HUES48 (cell line): ENCODE results near the gene MIGA1.
A peak's percentile ranks its signal among the peaks of the same experiment; 100 is the strongest.
"Not testable (repeated sequence)": the region's sequence is repeated elsewhere in the genome, so short reads cannot be mapped to it uniquely, and the experiment has no call there.

Experiments used
- H3K27ac ChIP-seq: one replicate; pipeline ENCODE4 v1.7.0; 2013; ENCODE audit warnings: low read depth, low read length, inconsistent platforms
- H3K27me3 ChIP-seq: 2 replicates; pipeline ENCODE4 v1.6.1; 2013; ENCODE audit warnings: mild to moderate bottlenecking, low read length; ENCODE audit not compliant: control insufficient read depth, insufficient read depth
- H3K36me3 ChIP-seq: 2 replicates; pipeline ENCODE4 v1.6.1; 2013; ENCODE audit warnings: low read length; ENCODE audit not compliant: control insufficient read depth, insufficient read depth
- H3K4me1 ChIP-seq: 2 replicates; pipeline ENCODE4 v1.6.1; 2013; ENCODE audit warnings: mild to moderate bottlenecking, low read length; ENCODE audit not compliant: control insufficient read depth, insufficient read depth
- H3K4me3 ChIP-seq: 2 replicates; pipeline ENCODE4 v1.5.1; 2013; ENCODE audit warnings: mild to moderate bottlenecking, low read depth, low read length
- H3K9ac ChIP-seq: 2 replicates; pipeline ENCODE4 v1.6.1; 2013; ENCODE audit warnings: mild to moderate bottlenecking, low read depth, low read length, moderate library complexity
- H3K9me3 ChIP-seq: 2 replicates; pipeline ENCODE4 v1.6.1; 2013; ENCODE audit warnings: low read length; ENCODE audit not compliant: control insufficient read depth, insufficient read depth

Gene MIGA1

GRCh38 chr1:77759071-77760028 is 20.1 kb upstream of the MIGA1 start, which contains the start of gene USP33:
TSS of gene USP33 (minus strand) at chr1:77759852. CDS start at chr1:77741697, 18,155 bp downstream.
- Histone ChIP-seq H3K9ac (peak within 1 kb of the TSS; percentile 82), H3K36me3 (no peaks in the 10 kb centered on the region), H3K4me3 (peak within 1 kb of the TSS; percentile 95), H3K27ac (peak within 1 kb of the TSS; percentile 97), H3K9me3 (no peaks in the 10 kb centered on the region), H3K4me1 (peaks cover 12% of the 10 kb centered on the region; the same call in 1 of the 2 replicates), H3K27me3 (no peaks in the 10 kb centered on the region)

- H3K27ac ChIP-seq = no peak overlapping the region
- no peaks in the 10 kb centered on the region for H3K27me3 ChIP-seq
- H3K9me3 ChIP-seq = no peaks in the 10 kb centered on the region
- H3K4me1 ChIP-seq = 0 out of 2 replicates have a peak, but pooled peaks cover 6% of the 10 kb centered on the region
- no peaks in the 10 kb centered on the region for H3K36me3 ChIP-seq
- H3K4me3 ChIP-seq = no peak overlapping the region
- H3K9ac ChIP-seq = no peak overlapping the region
These were observed 17.4 kb upstream of the MIGA1 start for GRCh38 chr1:77762072-77762476.

- H3K9me3 ChIP-seq = no peaks in the 10 kb centered on the region
- H3K27me3 ChIP-seq = no peaks in the 10 kb centered on the region
- no peak overlapping the region for H3K27ac ChIP-seq
- H3K9ac ChIP-seq = no peak overlapping the region
- H3K36me3 ChIP-seq = no peaks in the 10 kb centered on the region
- no peaks in the 10 kb centered on the region for H3K4me1 ChIP-seq
- H3K4me3 ChIP-seq = no peak overlapping the region
These were observed 11.4 kb upstream of the MIGA1 start for GRCh38 chr1:77768006-77768405.

GRCh38 chr1:77776007-77776700 is 3.3 kb upstream of the MIGA1 start:
- H3K9me3 ChIP-seq = no peaks in the 10 kb centered on the region
- no peak overlapping the region for H3K9ac ChIP-seq
- no peak overlapping the region for H3K4me3 ChIP-seq
- no peak overlapping the region for H3K27ac ChIP-seq
- no peaks in the 10 kb centered on the region for H3K4me1 ChIP-seq
- H3K36me3 ChIP-seq = no peaks in the 10 kb centered on the region
- no peaks in the 10 kb centered on the region for H3K27me3 ChIP-seq

GRCh38 chr1:77781683-77782082 is 2.2 kb downstream of the MIGA1 start:
- Histone ChIP-seq H3K4me1 (no peaks in the 10 kb centered on the region), H3K36me3 (peaks cover 22% of the 10 kb centered on the region), H3K9me3 (peaks cover 8% of the 10 kb centered on the region; the same call in 1 of the 2 replicates), H3K27me3 (no peaks in the 10 kb centered on the region), H3K27ac (no peak overlapping the region), H3K4me3 (no peak overlapping the region), H3K9ac (no peak overlapping the region)

GRCh38 chr1:77783141-77783540 is 3.7 kb downstream of the MIGA1 start:
- Histone ChIP-seq H3K9me3 (peaks cover 8% of the 10 kb centered on the region), H3K27ac (no peak overlapping the region), H3K36me3 (peaks cover 22% of the 10 kb centered on the region), H3K4me3 (no peak overlapping the region), H3K27me3 (no peaks in the 10 kb centered on the region), H3K4me1 (no peaks in the 10 kb centered on the region), H3K9ac (no peak overlapping the region)

- not testable (repeated sequence) for H3K4me1 ChIP-seq, H3K9ac ChIP-seq, H3K27ac ChIP-seq, H3K27me3 ChIP-seq, H3K9me3 ChIP-seq, H3K4me3 ChIP-seq
- H3K36me3 ChIP-seq = peaks cover 22% of the 10 kb centered on the region
These were observed 6.8 kb downstream of the MIGA1 start for GRCh38 chr1:77786093-77786741.

GRCh38 chr1:77794550-77794949 is 15.1 kb downstream of the MIGA1 start:
- H3K9me3 ChIP-seq = no peaks in the 10 kb centered on the region
- H3K27me3 ChIP-seq = no peaks in the 10 kb centered on the region
- H3K9ac ChIP-seq = no peak overlapping the region
- no peak overlapping the region for H3K27ac ChIP-seq
- no peaks in the 10 kb centered on the region for H3K36me3 ChIP-seq
- H3K4me1 ChIP-seq = no peaks in the 10 kb centered on the region
- no peak overlapping the region for H3K4me3 ChIP-seq

- Histone ChIP-seq H3K9ac (no peak overlapping the region), H3K27ac (no peak overlapping the region), H3K9me3 (no peaks in the 10 kb centered on the region), H3K4me3 (no peak overlapping the region), H3K36me3 (peaks cover 6% of the 10 kb centered on the region), H3K4me1 (no peaks in the 10 kb centered on the region), H3K27me3 (no peaks in the 10 kb centered on the region)
These were observed 17.4 kb downstream of the MIGA1 start for GRCh38 chr1:77796695-77797405.

- Histone ChIP-seq H3K9ac (no peak overlapping the region), H3K27ac (no peak overlapping the region), H3K4me3 (no peak overlapping the region), H3K9me3 (no peaks in the 10 kb centered on the region), H3K27me3 (no peaks in the 10 kb centered on the region), H3K36me3 (peaks cover 6% of the 10 kb centered on the region), H3K4me1 (no peaks in the 10 kb centered on the region)
These were observed 18.5 kb downstream of the MIGA1 start for GRCh38 chr1:77797991-77798390.
